Measurements from ENCODE around the gene SSRP1.

- no peak for TF ChIP-seq EZH2 (IDR thresholded peaks at IDR 0.05; ENCODE audit: borderline replicate concordance, low read depth, low read length, severe bottlenecking)
- TF ChIP-seq, protein P1, sequence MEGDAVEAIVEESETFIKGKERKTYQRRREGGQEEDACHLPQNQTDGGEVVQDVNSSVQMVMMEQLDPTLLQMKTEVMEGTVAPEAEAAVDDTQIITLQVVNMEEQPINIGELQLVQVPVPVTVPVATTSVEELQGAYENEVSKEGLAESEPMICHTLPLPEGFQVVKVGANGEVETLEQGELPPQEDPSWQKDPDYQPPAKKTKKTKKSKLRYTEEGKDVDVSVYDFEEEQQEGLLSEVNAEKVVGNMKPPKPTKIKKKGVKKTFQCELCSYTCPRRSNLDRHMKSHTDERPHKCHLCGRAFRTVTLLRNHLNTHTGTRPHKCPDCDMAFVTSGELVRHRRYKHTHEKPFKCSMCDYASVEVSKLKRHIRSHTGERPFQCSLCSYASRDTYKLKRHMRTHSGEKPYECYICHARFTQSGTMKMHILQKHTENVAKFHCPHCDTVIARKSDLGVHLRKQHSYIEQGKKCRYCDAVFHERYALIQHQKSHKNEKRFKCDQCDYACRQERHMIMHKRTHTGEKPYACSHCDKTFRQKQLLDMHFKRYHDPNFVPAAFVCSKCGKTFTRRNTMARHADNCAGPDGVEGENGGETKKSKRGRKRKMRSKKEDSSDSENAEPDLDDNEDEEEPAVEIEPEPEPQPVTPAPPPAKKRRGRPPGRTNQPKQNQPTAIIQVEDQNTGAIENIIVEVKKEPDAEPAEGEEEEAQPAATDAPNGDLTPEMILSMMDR (IDR thresholded peaks at IDR 0.05; ENCODE audit: borderline replicate concordance, extremely low read depth, low read length, poor library complexity, severe bottlenecking) = no peak
These were observed 19.0 kb upstream of the SSRP1 start for GRCh38 chr11:57354699-57355098.
